ENCODE results near the gene BRSK1.

BRSK1 gene

DNA sequence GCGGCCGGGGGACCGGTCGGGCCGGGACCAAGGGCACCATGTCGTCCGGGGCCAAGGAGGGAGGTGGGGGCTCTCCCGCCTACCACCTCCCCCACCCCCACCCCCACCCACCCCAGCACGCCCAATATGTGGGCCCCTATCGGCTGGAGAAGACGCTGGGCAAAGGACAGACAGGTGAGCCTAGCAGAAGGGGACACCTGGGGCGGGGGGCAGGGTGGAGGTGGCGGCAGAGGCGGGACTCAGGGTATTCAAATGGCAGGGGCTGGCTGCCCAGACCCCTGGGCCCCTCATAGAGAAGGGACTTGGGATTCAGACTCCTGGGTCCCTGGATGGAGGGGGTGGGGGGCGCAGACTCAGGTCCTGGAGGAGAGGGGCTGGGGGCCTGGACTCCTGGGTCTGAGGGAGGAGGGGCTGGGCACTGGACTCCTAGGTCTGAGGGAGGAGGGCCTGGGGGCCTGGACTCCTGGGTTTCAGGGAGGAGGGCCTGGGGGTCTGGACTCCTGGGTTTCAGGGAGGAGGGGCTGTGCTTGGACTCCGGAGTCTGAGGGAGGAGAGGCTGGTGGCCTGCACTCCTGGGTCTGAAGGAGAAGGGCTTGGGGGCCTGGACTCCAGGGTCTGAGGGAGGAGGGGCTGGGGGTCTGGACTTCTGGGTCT, 735 bp downstream of the BRSK1 start:
- no peak overlapping the region for H3K4me3 ChIP-seq (ENCODE audit: low read depth, low read length)
- no peak for TF ChIP-seq CTCF (IDR thresholded peaks at IDR 0.05; ENCODE audit: control insufficient read depth, extremely low read depth, insufficient read depth)
- DNase-seq (ENCODE audit: low read depth) = no peak

DNA sequence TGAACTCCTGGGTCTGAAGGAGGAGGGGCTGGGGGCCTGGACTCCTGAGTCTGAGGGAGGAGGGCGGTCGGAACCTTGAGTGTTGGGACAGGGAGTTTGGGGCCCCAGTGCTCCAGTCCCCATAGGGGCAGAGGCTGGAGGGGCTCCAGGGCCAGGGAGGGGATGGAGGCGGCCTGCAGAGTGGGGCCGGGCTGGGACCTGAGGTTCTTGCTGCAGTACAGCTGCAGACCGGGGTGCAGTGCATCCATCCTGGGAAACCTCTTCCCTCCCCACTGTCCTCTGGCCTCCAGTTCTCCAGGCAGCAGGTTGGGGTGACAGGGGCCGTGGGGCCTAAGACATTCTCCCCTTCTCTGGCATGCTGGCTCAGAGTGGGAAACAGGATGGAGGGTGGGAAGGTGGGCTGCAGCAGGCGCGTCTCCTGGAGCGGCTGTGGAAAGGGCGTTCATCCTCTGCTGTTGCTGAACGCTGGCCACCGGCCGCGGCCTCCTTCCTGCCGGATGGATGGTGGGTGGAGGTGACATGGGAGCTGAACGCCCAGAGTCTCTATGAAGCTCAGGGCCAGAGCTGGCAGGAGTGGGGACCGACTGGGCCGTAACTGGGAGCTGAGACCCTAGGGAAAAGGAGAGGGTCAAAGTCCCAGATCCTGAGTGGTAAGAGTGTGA, 1.6 kb downstream of the BRSK1 start:
- TF ChIP-seq CTCF (IDR thresholded peaks at IDR 0.05; ENCODE audit: control insufficient read depth, extremely low read depth, insufficient read depth) = no peak
- H3K4me3 ChIP-seq (ENCODE audit: low read depth, low read length) = no peak overlapping the region
- no peak for DNase-seq (ENCODE audit: low read depth)

- no peak for TF ChIP-seq CTCF (IDR thresholded peaks at IDR 0.05; ENCODE audit: control insufficient read depth, extremely low read depth, insufficient read depth)
- no peak for DNase-seq (ENCODE audit: low read depth)
- H3K4me3 ChIP-seq (ENCODE audit: low read depth, low read length) = no peak overlapping the region
These were observed 3.7 kb downstream of the BRSK1 start for GRCh38 chr19:55287361-55288079.

GRCh38 chr19:55289117-55289796, 5.5 kb downstream of the BRSK1 start:
- no peak for DNase-seq (ENCODE audit: low read depth)
- H3K4me3 ChIP-seq (ENCODE audit: low read depth, low read length) = no peak overlapping the region
- TF ChIP-seq CTCF (IDR thresholded peaks at IDR 0.05; ENCODE audit: control insufficient read depth, extremely low read depth, insufficient read depth) = no peak

DNA sequence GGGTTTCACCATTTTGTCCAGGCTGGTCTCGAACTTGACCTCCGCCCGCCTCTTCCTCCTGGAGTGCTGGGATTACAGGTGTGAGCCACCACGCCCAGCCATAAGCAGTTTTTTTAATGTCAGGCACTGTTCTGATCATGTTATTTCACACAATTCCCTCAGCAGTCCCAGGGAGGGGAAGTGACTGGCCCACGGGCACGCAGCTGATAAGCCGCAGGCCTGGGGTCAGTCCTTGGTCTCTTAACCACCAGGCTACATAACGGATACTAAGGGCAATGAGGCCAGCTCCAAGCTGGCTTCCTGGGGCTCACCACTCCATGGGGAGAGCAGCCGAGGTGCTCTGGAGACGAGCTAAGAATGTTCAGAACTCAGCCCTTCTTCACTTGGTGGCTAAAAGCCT, 13.5 kb downstream of the BRSK1 start:
- H3K4me3 ChIP-seq (ENCODE audit: low read depth, low read length) = no peak overlapping the region
- TF ChIP-seq CTCF (IDR thresholded peaks at IDR 0.05; ENCODE audit: control insufficient read depth, extremely low read depth, insufficient read depth) = no peak
- DNase-seq (ENCODE audit: low read depth) = no peak

DNA sequence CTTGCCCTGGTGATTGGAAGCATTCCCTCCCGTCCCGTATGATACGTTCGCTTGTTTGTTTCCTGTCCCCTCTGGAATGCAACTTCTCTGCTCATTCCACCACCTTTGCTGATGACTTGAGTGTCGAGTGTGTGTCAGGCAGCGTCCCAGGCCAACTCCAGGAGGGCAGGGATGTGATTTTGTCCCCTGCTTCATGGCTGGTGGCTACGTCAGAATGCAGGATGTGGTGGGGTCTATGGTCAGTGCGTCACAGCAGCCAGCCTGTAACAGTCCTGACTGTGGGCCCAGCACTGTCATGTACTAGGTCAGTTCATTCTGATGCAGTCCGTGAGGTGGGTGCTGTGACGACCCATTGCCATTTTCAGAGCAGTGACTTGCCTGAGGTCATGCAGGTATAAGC, 16.2 kb downstream of the BRSK1 start:
- H3K4me3 ChIP-seq (ENCODE audit: low read depth, low read length) = no peak overlapping the region
- no peak for TF ChIP-seq CTCF (IDR thresholded peaks at IDR 0.05; ENCODE audit: control insufficient read depth, extremely low read depth, insufficient read depth)
- DNase-seq (ENCODE audit: low read depth) = no peak

Data from LNCaP clone FGC (cell line).